ENCODE results near the gene NDUFAF8.

DNA sequence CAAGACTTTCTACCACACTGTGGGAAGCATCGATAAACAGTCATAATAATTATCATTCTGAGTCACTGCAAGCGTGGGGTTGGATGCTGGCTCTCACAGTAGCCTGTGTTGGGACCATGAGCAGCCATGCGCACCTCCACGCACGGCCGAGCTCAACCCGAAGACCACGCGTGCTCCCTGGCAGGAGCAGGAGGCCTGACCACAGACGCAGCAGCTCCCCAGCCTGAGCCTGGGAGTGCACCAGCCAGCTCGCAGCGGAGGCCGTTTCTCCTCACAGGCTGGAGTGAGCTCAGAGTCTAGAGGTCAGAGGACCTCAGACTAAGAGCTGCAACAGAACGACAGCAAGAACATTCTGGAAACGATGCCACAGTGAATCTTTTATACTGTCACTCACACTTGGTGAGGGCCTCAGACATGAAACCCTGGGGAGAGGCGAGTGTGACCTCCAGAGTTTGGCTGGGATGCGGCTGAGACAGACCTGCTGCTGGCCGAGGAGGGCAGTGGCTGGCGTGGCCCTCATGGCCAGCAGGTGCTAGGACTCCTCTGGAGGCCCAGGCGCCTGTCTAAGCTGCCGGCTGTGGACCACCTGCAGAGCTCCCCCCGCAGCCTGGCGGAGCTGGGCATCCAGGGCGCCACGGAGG is 6.0 kb downstream of the NDUFAF8 start:
- TF ChIP-seq EZH2phosphoT487 (IDR thresholded peaks at IDR 0.05; ENCODE audit: borderline replicate concordance) (no peak), EZH2 (IDR thresholded peaks at IDR 0.05) (no peak), SP1 (IDR thresholded peaks at IDR 0.05; ENCODE audit: low read depth) (no peak), ZFX (IDR thresholded peaks at IDR 0.05) (no peak), POLR2AphosphoS5 (IDR thresholded peaks at IDR 0.05; ENCODE audit: low read depth, low read length) (no peak; the same call in 1 of the 2 replicates)
- TF ChIP-seq, protein P1, sequence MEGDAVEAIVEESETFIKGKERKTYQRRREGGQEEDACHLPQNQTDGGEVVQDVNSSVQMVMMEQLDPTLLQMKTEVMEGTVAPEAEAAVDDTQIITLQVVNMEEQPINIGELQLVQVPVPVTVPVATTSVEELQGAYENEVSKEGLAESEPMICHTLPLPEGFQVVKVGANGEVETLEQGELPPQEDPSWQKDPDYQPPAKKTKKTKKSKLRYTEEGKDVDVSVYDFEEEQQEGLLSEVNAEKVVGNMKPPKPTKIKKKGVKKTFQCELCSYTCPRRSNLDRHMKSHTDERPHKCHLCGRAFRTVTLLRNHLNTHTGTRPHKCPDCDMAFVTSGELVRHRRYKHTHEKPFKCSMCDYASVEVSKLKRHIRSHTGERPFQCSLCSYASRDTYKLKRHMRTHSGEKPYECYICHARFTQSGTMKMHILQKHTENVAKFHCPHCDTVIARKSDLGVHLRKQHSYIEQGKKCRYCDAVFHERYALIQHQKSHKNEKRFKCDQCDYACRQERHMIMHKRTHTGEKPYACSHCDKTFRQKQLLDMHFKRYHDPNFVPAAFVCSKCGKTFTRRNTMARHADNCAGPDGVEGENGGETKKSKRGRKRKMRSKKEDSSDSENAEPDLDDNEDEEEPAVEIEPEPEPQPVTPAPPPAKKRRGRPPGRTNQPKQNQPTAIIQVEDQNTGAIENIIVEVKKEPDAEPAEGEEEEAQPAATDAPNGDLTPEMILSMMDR (IDR thresholded peaks at IDR 0.05 in 2 of 3, conservative IDR thresholded peaks at IDR 0.05 in 1 of 3; ENCODE audit: borderline replicate concordance in 1 of 3, insufficient read depth in 1 of 3, low read depth in 2 of 3, low read length in 2 of 3): no peak
- TF ChIP-seq, protein P2, sequence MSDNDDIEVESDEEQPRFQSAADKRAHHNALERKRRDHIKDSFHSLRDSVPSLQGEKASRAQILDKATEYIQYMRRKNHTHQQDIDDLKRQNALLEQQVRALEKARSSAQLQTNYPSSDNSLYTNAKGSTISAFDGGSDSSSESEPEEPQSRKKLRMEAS (IDR thresholded peaks at IDR 0.05): no peak

Data from HCT116 (cell line).